Ascending aorta (tissue), 2 donors: ENCODE data around the gene NR1I3. TPM values are rescaled to one million over a fixed set of nuclear protein-coding genes. Genes with fewer than 3 reads are reported as not detected.

Source experiments
- DNase-seq, 2 donors: peaks; one replicate each; pipeline ENCODE4 v3.0.0-alpha.2; 2019; ENCODE audit warnings: low spot score in 2 of 2
- H3K27ac ChIP-seq, 2 donors: fragments of 200-600 bp; sonication (generic); one replicate each; pipeline ENCODE4 v1.5.1; 2016 to 2017; ENCODE audit warnings: mild to moderate bottlenecking in 1 of 2
- H3K27me3 ChIP-seq: fragments of 200-600 bp; sonication (generic); one replicate; pipeline ENCODE4 v1.5.1; 2017
- H3K36me3 ChIP-seq, 2 donors: fragments of 200-600 bp; sonication (generic); one replicate each; pipeline ENCODE4 v1.5.1; 2016
- H3K4me1 ChIP-seq, 2 donors: fragments of 200-600 bp; sonication (generic); one replicate each; pipeline ENCODE4 v1.5.1; 2016 to 2017; ENCODE audit warnings: mild to moderate bottlenecking in 1 of 2
- H3K4me3 ChIP-seq, 2 donors: fragments of 200-600 bp; sonication (generic); one replicate each; pipeline ENCODE4 v1.5.1; 2016 to 2017; ENCODE audit warnings: mild to moderate bottlenecking in 1 of 2
- H3K9me3 ChIP-seq, 2 donors: fragments of 200-600 bp; sonication (generic); one replicate each; pipeline ENCODE4 v1.5.1; 2016
- intact Hi-C: fragments of 100-400 bp; cut with DNase I; formaldehyde crosslinking; loops from one replicate; pipeline ENCODE4 v1.15.1; 2023
- total RNA-seq: library from RNA; depleted of rRNA; stranded (reverse); fragments of >200 nt; gene quantifications from one replicate; pipeline ENCODE4 v1.1.0, GENCODE V29; 2016
- TF ChIP-seq, protein P1 (sequence below), 3 experiments: fragments of 200-600 bp in 2 of 3; fragments of 450-650 bp in 1 of 3; sonication (generic) in 2 of 3; IDR thresholded peaks; one replicate each; pipeline ENCODE4 v1.5.1; 2016 to 2019; ENCODE audit warnings: antibody characterized with exemption in 3 of 3, mild to moderate bottlenecking in 1 of 3, moderate library complexity in 1 of 3

Gene NR1I3
- total RNA-seq, 1 donor from 2014 or later = 0.21 TPM

- TF ChIP-seq, protein P1, sequence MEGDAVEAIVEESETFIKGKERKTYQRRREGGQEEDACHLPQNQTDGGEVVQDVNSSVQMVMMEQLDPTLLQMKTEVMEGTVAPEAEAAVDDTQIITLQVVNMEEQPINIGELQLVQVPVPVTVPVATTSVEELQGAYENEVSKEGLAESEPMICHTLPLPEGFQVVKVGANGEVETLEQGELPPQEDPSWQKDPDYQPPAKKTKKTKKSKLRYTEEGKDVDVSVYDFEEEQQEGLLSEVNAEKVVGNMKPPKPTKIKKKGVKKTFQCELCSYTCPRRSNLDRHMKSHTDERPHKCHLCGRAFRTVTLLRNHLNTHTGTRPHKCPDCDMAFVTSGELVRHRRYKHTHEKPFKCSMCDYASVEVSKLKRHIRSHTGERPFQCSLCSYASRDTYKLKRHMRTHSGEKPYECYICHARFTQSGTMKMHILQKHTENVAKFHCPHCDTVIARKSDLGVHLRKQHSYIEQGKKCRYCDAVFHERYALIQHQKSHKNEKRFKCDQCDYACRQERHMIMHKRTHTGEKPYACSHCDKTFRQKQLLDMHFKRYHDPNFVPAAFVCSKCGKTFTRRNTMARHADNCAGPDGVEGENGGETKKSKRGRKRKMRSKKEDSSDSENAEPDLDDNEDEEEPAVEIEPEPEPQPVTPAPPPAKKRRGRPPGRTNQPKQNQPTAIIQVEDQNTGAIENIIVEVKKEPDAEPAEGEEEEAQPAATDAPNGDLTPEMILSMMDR (IDR thresholded peaks at IDR 0.05) = no peak
- no peak overlapping the region for H3K27ac ChIP-seq
- intact Hi-C loops = no loop called here
- H3K4me3 ChIP-seq = no peak overlapping the region
- H3K4me1 ChIP-seq = no peaks in the 10 kb centered on the region
- no peaks in the 10 kb centered on the region for H3K36me3 ChIP-seq
- DNase-seq = no peak
- no peaks in the 10 kb centered on the region for H3K27me3 ChIP-seq
- H3K9me3 ChIP-seq = no peaks in the 10 kb centered on the region
These were observed 1.8 kb downstream of the NR1I3 start for GRCh38 chr1:161235957-161236775.

DNA sequence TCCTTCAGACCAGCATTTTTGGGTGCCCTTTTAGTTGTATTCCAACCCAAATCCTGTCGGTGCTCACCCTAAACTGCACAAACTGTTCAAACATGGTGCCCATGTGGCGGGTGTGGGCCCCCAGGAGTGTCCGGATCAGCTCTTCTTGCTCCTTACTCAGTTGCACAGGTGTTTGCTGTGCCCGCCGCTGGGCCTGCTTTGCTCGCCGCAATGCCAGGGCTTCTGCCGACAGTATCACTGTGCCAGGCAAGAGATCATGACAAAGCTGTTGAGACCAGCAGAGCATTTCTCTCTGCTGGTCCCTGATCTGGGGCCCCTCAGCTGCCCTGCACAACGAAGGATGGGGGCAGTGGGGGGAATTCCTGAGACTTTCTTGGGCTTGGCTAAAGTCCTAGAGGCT lies 4.9 kb downstream of the NR1I3 start:
- intact Hi-C loops = no loop called here
- Histone ChIP-seq H3K36me3 (peaks cover 12 to 25% of the 10 kb centered on the region in 2 donors), H3K4me3 (no peak overlapping the region), H3K4me1 (no peaks in the 10 kb centered on the region), H3K27ac (no peak overlapping the region), H3K27me3 (no peaks in the 10 kb centered on the region), H3K9me3 (no peaks in the 10 kb centered on the region)
- TF ChIP-seq, protein P1 (IDR thresholded peaks at IDR 0.05) = no peak
- no peak for DNase-seq

GRCh38 chr1:161230762-161231161 lies 7.2 kb downstream of the NR1I3 start:
- intact Hi-C loops = no loop called here
- DNase-seq = no peak
- TF ChIP-seq, protein P1 (IDR thresholded peaks at IDR 0.05) = no peak
- Histone ChIP-seq H3K4me3 (no peak overlapping the region), H3K27ac (no peak overlapping the region), H3K36me3 (peaks cover 12 to 28% of the 10 kb centered on the region in 2 donors), H3K4me1 (peaks cover 7 to 13% of the 10 kb centered on the region in 2 donors), H3K9me3 (no peaks in the 10 kb centered on the region), H3K27me3 (no peaks in the 10 kb centered on the region)

GRCh38 chr1:161229896-161230295 lies 8.1 kb downstream of the NR1I3 start:
- intact Hi-C loops = loop anchor here (5.0 kb wide), 1 partner anchor 137 kb away; the partner anchor contains the start of gene CFAP126
- Histone ChIP-seq H3K27ac (no peak overlapping the region), H3K4me3 (no peak overlapping the region), H3K27me3 (no peaks in the 10 kb centered on the region), H3K36me3 (peaks cover 12 to 28% of the 10 kb centered on the region in 2 donors), H3K9me3 (no peaks in the 10 kb centered on the region), H3K4me1 (peaks cover 7 to 16% of the 10 kb centered on the region in 2 donors)
- TF ChIP-seq, protein P1 (IDR thresholded peaks at IDR 0.05) = no peak
- no peak for DNase-seq

DNA sequence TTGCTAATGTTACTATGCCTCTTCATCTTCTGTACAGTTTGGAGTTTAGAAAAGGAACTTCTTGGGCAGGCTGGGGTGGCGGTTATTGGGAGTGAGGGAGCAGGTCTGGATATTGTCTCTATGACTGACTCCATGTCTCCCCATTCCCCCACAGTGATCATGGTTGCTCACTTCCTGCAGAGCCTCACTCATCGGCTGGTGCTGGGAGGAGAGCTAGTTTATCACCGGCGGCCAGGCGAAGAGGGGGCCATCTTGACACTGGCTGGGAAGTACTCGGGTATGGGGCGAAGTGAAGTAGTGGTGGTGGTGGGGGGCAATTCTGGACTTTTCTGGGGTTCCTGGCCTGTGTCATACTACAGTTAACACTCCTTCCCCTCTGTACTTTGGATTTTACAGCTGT lies 10.0 kb downstream of the NR1I3 start:
- no peak overlapping the region for H3K4me3 ChIP-seq
- intact Hi-C loops = loop anchor here (5.0 kb wide), 1 partner anchor 139 kb away; the partner anchor contains the start of gene CFAP126
- TF ChIP-seq, protein P1 (IDR thresholded peaks at IDR 0.05) = no peak
- no peak for DNase-seq
- H3K9me3 ChIP-seq = no peaks in the 10 kb centered on the region
- peaks cover 12 to 28% of the 10 kb centered on the region in 2 donors for H3K36me3 ChIP-seq
- no peaks in the 10 kb centered on the region for H3K27me3 ChIP-seq
- peaks cover 7 to 16% of the 10 kb centered on the region in 2 donors for H3K4me1 ChIP-seq
- H3K27ac ChIP-seq = no peak overlapping the region
